ENCODE measurements around the gene SLC8A1. TPM values are rescaled to one million over a fixed set of nuclear protein-coding genes. Genes with fewer than 3 reads are reported as not detected.
"Not testable (repeated sequence)": the region's sequence is repeated elsewhere in the genome, so short reads cannot be mapped to it uniquely, and the experiment has no call there.

Gene SLC8A1
- total RNA-seq, 1 donor from 2014 or later: 958 TPM

- intact Hi-C loops (cut with DNase I): no loop called here
- DNase-seq: no peak
- ATAC-seq (ENCODE audit: poor library complexity): no peak
Measured at GRCh38 chr2:40100676-40101075, 351.2 kb downstream of the SLC8A1 start.

DNA sequence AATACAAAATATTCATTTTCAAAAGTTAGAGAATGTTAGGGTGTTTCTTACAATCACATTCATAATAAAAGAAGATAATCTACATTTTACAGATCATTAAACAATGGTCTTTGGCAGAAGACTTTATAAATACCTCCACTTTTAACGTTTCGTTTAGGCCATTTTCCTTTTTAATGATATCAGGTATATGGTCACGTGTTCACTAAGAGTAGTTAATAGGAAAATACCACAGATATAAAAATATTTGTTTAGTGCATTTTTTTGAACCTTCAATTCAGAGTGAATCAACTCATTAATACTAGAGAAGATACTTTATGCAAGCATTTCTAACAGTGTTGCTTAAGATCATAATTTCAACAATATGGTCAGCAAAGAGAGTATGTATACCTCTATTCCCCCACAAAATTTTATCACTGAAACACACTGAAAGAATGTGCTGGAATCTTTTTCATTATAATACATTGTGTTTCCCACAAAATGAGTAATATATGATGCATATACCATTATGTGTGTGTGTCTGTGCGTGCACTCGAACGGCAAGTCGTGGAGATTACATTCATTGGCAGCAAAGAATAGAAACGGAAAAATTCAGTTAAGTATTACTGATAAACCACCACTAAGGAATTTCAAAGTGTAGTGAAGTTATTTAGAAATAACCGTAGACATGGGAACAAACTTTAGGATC is 353.0 kb downstream of the SLC8A1 start:
- DNase-seq: no peak
- intact Hi-C loops (cut with DNase I): no loop called here
- ATAC-seq (ENCODE audit: poor library complexity): no peak

GRCh38 chr2:40097691-40098385 is 354.1 kb downstream of the SLC8A1 start:
- DNase-seq: no peak
- intact Hi-C loops (cut with DNase I): no loop called here
- ATAC-seq (ENCODE audit: poor library complexity): no peak

DNA sequence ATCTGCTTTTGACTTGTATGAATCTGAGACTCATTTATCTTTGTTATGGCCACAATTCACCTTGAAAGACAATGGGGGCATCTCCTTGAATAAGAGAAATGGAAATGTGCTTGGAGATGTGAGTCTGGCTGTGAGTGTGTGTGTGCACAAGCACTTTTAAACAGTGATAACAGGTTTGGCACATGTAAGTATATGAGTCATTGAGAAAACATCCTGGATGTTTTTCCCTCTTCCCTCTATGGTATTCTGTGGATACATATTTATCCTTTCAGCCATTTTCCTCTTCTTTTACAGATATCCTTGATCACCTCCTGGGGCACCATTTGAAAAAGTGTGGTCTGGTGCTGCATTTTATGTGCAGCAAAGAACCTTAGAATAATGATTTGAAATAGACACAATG is 355.5 kb downstream of the SLC8A1 start:
- ATAC-seq (ENCODE audit: poor library complexity): peak; percentile 46
- intact Hi-C loops (cut with DNase I): no loop called here
- no peak for DNase-seq

DNA sequence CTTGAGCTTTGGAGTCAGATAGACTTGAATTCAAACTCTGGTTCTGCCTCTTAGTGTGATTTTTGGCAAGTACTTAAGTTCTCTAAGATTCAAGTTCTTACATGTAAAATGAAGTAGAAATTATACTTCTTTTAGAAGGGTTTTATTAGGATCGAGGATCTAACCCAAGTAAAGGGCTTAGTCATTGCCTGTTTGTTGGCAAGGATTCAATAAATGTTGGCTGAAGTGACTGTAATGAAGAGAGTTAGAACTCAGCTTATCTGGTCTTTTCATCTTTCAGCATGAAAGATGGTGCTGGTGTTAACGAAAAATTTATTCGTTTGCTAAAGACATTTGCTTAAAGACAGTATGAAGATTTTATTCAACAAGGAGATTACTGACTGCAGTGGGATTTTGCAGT is 356.9 kb downstream of the SLC8A1 start:
- ATAC-seq (ENCODE audit: poor library complexity) (peak; percentile 16), DNase-seq (no peak)
- intact Hi-C loops (cut with DNase I): no loop called here

DNA sequence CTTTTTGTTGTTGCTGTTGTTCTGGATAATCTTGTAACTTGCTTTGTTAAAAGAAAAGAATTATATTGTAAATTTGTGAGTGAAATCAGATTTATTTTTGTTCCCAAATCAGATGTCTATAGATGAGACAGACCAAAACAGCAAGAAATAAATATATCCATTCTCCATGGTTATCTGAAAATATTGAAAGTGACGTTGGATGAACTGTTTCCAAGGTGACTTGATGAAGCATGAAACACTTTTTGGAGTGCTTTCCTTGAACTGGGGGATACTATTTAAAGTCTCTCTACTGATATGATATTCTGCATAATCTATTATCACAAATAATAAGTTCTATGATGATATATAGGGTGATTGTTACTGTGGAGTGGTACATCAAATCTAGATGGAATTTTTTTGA is 357.4 kb downstream of the SLC8A1 start:
- ATAC-seq (ENCODE audit: poor library complexity) (no peak), DNase-seq (no peak)
- intact Hi-C loops (cut with DNase I): no loop called here

GRCh38 chr2:40093021-40093675 is 358.7 kb downstream of the SLC8A1 start:
- ATAC-seq (ENCODE audit: poor library complexity): peak; percentile 58
- intact Hi-C loops (cut with DNase I): no loop called here
- no peak for DNase-seq

DNA sequence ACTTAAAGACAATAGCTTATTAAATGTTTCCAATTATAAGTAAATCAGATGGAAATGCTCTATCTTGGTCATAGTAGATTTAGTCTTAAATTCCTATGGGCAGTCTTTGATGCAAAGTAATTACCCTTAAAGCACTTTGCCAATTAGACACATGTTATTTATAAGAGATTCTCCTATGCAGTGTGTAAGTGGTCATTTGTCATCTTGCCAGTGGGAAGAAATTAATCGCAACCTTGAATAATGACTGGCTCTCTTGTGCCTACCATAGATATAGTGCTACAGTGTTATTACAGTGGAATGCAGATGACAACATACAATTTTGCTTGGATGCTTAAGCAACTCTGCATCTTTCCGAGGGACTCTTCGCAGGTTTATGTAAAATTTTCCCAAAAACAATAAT is 361.8 kb downstream of the SLC8A1 start:
- intact Hi-C loops (cut with DNase I): no loop called here

DNA sequence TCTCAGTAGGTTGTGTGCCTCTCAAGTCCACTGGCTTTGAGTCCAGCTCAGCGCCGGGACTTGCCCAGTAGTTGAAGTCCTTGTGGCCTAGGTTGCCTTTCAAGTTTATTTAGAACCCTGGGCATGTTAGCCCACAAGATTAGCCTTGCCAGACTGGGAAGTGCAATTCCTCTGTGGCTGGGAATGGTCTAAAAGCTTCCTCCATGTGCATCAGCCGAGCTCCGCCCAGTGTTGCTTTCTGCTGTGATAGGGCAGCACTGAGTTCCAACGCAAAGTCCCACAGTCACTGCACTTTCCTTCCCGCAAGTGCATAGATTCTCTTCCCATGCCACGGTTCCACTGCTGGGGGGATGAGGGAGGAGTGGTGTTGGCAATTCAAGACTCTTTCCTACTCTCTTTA is 364.0 kb downstream of the SLC8A1 start:
- ATAC-seq (ENCODE audit: poor library complexity) (no peak), DNase-seq (no peak)
- intact Hi-C loops (cut with DNase I): no loop called here

More for the DNA sequence above, 361.8 kb downstream of the SLC8A1 start:
- ATAC-seq (ENCODE audit: poor library complexity) (no peak), DNase-seq (no peak)

DNA sequence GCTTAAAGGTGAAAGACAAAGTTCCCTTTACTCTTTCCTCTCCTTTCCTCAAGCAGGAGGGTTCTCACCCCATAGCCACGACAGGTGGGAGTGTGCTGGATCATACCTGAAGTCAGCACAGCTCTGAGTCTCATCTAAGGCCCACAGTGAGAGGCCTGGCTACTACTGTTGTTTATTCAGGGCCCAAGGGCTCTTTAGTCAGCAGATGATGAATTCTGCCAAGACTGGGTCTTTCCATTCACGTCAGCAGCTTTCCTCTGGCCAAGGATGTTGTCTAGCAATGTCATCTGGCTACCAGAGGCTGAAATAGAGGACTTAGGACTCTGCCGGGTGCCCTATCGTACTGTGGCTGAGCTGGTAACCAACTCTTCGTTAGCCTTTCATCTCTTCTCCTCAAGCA is 364.5 kb downstream of the SLC8A1 start:
- ATAC-seq (ENCODE audit: poor library complexity) (peak; percentile 83), DNase-seq (no peak)
- intact Hi-C loops (cut with DNase I): no loop called here

DNA sequence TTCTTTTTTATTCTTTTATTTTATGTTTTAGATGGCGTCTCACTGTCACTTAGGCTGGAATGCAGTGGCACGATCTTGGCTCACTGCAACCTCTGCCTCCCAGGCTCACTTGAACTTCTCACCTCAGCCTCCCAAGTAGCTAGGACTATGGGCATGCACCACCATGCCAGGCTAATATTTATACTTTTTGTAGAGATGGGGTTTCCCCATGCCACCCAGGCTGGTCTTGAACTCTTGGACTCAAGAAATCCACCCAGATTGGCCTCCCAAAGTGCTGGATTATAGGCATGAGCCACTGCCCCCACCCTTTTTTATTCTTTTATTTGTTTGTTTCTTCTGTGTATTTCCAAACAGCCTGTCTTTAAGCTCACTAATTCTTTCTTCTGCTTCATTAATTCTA is 366.1 kb downstream of the SLC8A1 start:
- intact Hi-C loops (cut with DNase I): no loop called here
- DNase-seq (no peak), ATAC-seq (ENCODE audit: poor library complexity) (no peak)

GRCh38 chr2:40073336-40073735 is 378.6 kb downstream of the SLC8A1 start:
- DNase-seq; ATAC-seq (ENCODE audit: poor library complexity); intact Hi-C loops (cut with DNase I): not testable (repeated sequence)

GRCh38 chr2:40072442-40073232 is 379.3 kb downstream of the SLC8A1 start:
- DNase-seq (no peak), ATAC-seq (ENCODE audit: poor library complexity) (no peak)
- intact Hi-C loops (cut with DNase I): no loop called here

DNA sequence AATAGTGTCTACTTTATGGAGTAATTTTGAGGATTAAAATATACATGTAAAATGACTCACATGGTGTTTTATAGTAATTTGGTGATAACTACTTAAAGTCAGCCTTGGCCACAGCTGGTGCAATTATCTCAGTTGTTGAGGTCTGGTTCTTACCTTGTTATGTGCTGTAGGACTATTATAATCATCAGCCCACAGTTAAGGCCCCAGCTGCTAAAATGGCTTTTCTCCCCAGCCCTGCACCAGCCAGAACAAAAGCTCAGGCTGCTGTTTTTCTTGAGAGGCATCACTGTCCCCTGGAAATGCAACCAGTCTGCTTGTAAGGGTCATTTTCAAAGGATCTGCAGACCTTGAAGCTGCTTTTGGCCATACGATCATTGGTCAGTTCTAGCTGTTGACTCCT is 389.5 kb downstream of the SLC8A1 start:
- intact Hi-C loops (cut with DNase I): no loop called here
- ATAC-seq (ENCODE audit: poor library complexity): no peak
- DNase-seq: no peak

GRCh38 chr2:40049781-40050180 is 402.1 kb downstream of the SLC8A1 start:
- no peak for DNase-seq
- no peak for ATAC-seq (ENCODE audit: poor library complexity)
- intact Hi-C loops (cut with DNase I): no loop called here

- DNase-seq (no peak), ATAC-seq (ENCODE audit: poor library complexity) (peak; percentile 57)
- intact Hi-C loops (cut with DNase I): no loop called here
Measured at GRCh38 chr2:40048506-40048905, 403.4 kb downstream of the SLC8A1 start.

- no peak for ATAC-seq (ENCODE audit: poor library complexity)
- no peak for DNase-seq
- intact Hi-C loops (cut with DNase I): no loop called here
Measured at GRCh38 chr2:40047406-40047805, 404.5 kb downstream of the SLC8A1 start.
